GM13976 (cell line): ENCODE data around the gene AFG3L2.

Experiments used
- DNase-seq: peaks from one replicate; pipeline ENCODE4 v3.0.0; 2012; ENCODE audit warnings: low spot score
- in situ Hi-C: fragments of 300-500 bp; cut with MboI; formaldehyde crosslinking; loops from one replicate; pipeline ENCODE4 v1.12.0; 2022; ENCODE audit warnings: low sequenced_read_pairs, mixed read lengths, inconsistent platforms; ENCODE audit not compliant: unreplicated experiment
- TF ChIP-seq, protein P1 (sequence below): IDR thresholded peaks from 2 replicates; pipeline ENCODE4 v1.5.1; 2012; ENCODE audit warnings: borderline replicate concordance, mild to moderate bottlenecking; ENCODE audit not compliant: insufficient read depth; ENCODE audit errors: extremely low read depth, missing control alignments, control extremely low read depth

AFG3L2 gene

DNA sequence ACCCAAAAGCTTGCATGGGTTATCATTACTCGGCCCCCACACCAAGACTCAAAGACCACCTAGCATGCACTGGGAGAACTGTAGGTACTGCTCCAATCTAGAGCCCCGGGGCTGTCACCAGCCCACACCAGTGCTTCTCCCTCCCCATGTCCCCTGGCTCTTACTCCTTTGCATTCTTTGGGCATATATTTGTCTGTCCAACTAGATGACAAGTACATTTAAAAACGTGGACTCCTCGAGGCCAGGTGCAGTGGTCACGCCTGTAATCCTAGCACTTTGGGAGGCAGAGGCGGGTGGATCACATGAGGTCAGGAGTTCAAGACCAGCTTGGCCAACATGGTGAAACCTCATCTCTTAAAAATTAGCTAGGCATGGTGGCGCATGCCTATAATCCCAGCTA, 7.8 kb downstream of the AFG3L2 start:
- DNase-seq: no peak
- in situ Hi-C loops: no loop called here
- TF ChIP-seq, protein P1, sequence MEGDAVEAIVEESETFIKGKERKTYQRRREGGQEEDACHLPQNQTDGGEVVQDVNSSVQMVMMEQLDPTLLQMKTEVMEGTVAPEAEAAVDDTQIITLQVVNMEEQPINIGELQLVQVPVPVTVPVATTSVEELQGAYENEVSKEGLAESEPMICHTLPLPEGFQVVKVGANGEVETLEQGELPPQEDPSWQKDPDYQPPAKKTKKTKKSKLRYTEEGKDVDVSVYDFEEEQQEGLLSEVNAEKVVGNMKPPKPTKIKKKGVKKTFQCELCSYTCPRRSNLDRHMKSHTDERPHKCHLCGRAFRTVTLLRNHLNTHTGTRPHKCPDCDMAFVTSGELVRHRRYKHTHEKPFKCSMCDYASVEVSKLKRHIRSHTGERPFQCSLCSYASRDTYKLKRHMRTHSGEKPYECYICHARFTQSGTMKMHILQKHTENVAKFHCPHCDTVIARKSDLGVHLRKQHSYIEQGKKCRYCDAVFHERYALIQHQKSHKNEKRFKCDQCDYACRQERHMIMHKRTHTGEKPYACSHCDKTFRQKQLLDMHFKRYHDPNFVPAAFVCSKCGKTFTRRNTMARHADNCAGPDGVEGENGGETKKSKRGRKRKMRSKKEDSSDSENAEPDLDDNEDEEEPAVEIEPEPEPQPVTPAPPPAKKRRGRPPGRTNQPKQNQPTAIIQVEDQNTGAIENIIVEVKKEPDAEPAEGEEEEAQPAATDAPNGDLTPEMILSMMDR: no peak

- in situ Hi-C loops: no loop called here
- TF ChIP-seq, protein P1: no peak
- no peak for DNase-seq
Observed at GRCh38 chr18:12366784-12367183, 10.2 kb downstream of the AFG3L2 start.

- DNase-seq: no peak
- TF ChIP-seq, protein P1: no peak
- in situ Hi-C loops: no loop called here
Observed at GRCh38 chr18:12366379-12366778, 10.6 kb downstream of the AFG3L2 start.

DNA sequence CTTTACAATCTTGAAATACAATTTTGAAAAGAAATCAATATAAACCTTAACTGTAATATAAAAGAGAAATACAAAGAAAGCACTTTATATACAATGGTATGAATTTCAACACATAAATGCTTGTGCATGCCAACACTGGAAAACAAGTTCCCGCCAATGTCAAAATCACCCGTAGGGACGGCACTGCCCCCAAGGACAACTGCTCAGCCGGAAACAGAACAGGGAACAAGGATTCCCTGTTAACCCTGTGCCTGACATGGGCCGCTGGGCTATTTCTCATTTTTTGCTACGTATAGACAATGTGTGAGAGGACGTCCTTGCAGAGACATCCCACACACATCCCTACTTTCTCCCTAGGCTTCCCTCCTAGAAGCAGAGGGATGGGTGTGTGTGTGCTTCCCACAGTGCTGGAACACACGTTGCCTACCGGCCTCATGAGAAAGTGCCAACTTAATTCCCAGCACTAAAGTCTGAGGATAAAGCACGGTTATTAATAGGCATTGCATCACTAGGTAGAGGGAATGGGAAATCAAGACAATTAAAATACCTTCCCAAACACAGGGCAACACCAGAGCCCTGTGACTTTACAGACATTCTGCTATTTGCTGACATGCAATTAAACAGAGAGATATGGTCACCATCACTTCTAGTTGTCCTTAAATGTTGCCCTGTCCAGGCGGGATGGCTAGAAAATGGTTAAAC, 14.4 kb downstream of the AFG3L2 start:
- TF ChIP-seq, protein P1: no peak
- no peak for DNase-seq
- in situ Hi-C loops: no loop called here

- DNase-seq: no peak
- TF ChIP-seq, protein P1: no peak
- in situ Hi-C loops: no loop called here
Observed at GRCh38 chr18:12361770-12362378, 15.2 kb downstream of the AFG3L2 start.

- TF ChIP-seq, protein P1: no peak
- in situ Hi-C loops: no loop called here
- no peak for DNase-seq
Observed at GRCh38 chr18:12359515-12359927, 17.5 kb downstream of the AFG3L2 start.
